GM12874 (cell line): Measurements from ENCODE around the gene ITPK1.

ENCODE experiments used
- TF ChIP-seq, protein P1 (sequence below): IDR thresholded peaks from 2 replicates; pipeline ENCODE4 v1.5.1; 2011; ENCODE audit warnings: low read depth, mild to moderate bottlenecking, control low read depth, low read length, moderate library complexity; ENCODE audit not compliant: insufficient read depth

ITPK1 gene

DNA sequence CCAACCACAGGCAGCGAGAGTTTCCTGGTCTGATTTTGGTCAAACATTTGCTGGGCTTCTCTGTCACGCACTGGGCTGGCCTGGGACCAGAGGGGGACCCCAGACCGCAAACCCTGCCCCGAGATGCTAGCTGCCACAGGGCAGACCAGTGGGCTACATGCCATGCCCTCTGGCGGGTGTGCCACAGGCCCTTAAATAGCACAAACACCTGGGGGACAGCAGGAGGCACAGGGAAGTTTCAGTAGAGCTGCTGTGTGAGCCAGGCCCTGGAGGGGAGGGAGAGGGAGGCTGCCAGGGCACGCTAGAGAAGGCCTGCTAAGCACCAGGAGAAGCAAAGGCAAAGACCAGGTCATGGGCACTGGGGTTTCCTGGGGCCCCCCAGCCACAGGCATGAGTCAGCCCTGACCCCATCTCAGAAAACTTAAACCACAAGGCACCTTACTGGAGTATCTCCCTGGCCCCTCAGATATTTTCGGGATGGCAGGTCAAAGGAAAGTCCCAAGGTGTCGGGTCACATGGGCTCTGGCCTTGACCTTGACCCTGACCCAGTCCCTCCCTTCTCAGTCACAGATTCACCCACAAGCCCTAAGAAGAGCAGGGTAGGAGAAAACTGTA is 29.2 kb downstream of the ITPK1 start:
- TF ChIP-seq, protein P1, sequence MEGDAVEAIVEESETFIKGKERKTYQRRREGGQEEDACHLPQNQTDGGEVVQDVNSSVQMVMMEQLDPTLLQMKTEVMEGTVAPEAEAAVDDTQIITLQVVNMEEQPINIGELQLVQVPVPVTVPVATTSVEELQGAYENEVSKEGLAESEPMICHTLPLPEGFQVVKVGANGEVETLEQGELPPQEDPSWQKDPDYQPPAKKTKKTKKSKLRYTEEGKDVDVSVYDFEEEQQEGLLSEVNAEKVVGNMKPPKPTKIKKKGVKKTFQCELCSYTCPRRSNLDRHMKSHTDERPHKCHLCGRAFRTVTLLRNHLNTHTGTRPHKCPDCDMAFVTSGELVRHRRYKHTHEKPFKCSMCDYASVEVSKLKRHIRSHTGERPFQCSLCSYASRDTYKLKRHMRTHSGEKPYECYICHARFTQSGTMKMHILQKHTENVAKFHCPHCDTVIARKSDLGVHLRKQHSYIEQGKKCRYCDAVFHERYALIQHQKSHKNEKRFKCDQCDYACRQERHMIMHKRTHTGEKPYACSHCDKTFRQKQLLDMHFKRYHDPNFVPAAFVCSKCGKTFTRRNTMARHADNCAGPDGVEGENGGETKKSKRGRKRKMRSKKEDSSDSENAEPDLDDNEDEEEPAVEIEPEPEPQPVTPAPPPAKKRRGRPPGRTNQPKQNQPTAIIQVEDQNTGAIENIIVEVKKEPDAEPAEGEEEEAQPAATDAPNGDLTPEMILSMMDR, result no peak

DNA sequence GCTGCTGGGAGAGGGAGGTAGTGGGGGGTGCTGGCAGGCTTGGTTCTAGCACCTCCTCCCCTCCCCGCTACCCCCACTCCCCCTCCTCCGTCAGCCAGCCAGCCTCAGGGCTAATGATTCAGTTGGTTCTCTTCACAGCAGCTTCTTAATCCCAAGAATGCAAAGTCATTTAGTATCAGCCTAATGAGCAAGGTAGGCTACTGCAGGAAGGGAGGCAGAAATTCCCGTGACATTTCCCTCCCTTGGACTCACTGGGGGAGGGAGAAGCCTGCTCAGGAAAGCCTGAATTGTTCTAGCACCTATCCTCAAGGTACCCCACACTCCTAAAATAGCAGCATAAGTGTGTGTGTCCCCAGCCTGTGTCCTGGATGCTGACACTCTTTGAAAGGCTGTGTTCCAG is 29.8 kb downstream of the ITPK1 start:
- TF ChIP-seq, protein P1, result no peak

DNA sequence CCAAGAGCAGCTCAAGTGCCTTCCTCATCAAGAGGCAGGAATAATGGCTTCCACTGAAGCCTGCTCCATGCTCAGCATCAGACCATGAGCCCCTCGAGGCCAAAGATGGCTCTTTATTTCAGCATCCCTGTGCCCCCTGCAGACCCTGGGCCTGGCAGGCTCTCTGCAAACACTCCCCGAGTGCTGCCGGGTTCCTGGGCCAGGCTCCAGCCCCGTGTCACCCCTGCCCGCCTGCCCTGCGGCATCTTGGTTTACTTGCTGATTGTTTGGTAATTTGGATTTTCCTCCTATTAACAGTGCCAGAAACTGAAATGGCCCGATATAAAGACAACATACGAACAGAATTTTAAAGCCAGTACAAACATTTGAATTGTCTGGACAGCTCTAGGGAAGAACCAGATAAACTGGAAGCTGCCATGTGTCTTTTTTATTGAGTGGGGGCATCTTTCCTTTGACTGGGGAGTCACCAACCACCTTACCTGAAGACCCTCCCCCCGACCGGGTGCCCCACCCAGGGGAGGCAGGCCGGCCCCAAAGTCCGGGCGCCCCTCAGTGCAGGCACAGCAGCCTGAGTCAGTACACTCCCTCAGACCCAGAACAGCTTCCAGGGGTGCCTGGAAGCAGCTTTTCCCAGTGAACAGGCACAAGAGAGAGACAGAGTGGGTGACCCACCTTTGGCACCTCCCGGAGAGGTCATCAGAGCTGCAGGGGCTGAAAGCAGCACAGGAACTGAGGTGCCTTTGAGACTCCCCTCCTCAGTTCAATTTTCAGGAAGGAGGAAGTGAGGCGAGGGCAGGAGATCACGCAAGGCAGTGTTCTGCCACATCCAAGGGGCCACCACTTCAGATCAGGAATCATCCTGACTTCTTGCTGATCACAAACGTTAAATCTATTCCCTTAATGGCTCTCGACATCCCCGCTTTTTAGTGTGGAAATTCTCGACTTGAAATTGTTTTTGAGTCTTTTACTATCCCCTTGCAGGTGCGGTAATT is 30.6 kb downstream of the ITPK1 start:
- TF ChIP-seq, protein P1, result no peak

- TF ChIP-seq, protein P1, result no peak
Measured at GRCh38 chr14:93084402-93084801, 31.3 kb downstream of the ITPK1 start.

DNA sequence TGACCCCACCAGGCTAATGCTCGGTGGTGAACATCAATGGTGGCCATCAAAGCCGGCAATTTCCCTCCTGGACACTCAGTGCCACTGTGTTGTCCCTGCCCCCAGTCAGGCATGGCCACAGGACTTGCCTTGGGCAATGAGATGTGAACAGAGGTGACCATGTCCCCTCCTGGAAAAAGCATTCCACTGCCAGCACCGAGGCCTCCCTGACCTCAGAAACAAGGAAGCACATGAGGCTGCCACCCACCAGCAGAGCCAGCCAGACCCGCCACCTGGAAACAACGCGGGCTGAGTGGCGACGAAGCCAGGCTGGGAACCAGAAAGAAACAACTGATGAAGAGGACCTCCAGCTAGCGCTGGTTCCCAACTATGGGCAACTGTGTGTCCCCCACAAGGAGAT is 31.8 kb downstream of the ITPK1 start:
- TF ChIP-seq, protein P1, result no peak

DNA sequence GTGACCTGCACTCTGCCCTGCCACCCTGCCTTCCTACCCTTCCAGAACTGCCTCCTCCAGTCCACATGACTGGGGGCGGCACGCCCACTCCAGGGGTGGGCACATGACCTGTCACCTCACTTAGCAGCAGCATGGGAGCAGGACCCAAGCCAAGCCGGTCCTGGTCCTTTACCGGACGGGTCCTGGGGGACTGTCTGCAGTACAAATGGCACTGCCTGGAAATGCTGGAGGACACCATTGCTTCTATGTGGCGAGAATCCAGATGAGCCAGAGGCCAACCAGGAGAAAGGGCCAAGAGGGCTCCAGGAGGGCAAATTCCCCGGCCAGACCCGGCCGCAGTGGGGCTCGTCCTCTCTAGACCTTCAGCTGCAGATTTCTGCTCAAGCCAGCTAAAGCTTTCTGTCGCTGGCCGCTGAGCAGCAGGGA is 33.1 kb downstream of the ITPK1 start:
- TF ChIP-seq, protein P1, result no peak

GRCh38 chr14:93081876-93082570 is 33.7 kb downstream of the ITPK1 start:
- TF ChIP-seq, protein P1, result no peak
